PC-3 (cell line): ENCODE results near the gene EAF1. TPM values are rescaled to one million over a fixed set of nuclear protein-coding genes. Genes with fewer than 3 reads are reported as not detected.

Experiments
- ATAC-seq: fragments of 200-7000 bp; cut with Tn5 transposase; 2 replicates; pipeline ENCODE4 v1.9.1; 2020; ENCODE audit warnings: mild to moderate bottlenecking, moderate library complexity
- BruUV-seq: library from RNA; stranded (reverse); fragments of 400-500 nt; replicated peaks from 2 replicates; lab custom pipeline; 2021; lab: Mats Ljungman, UMichigan
- CTCF ChIA-PET: fragments of 300-600 bp; sonication (Branson Sonifier 250); formaldehyde crosslinking; loops from one replicate; lab custom pipeline; 2022; ENCODE audit warnings: antibody characterized with exemption; lab: Charles Lee
- POLR2A ChIA-PET: fragments of 300-600 bp; sonication (Branson Sonifier 250); formaldehyde crosslinking; loops from one replicate; lab custom pipeline; 2022; ENCODE audit warnings: antibody characterized with exemption; ENCODE audit not compliant: unreplicated experiment; lab: Charles Lee
- DNase-seq: peaks from one replicate; pipeline ENCODE4 v3.0.0-alpha.2; 2015
- H2AFZ ChIP-seq: fragments of 300-600 bp; sonication (generic); 2 replicates; pipeline ENCODE4 v1.6.0; 2016; ENCODE audit warnings: antibody characterized with exemption, low read length
- H3F3A ChIP-seq: fragments of 300-600 bp; sonication (generic); one replicate; pipeline ENCODE4 v1.6.0; 2017; ENCODE audit warnings: antibody characterized with exemption, low read length, control low read depth, mild to moderate bottlenecking; ENCODE audit not compliant: unreplicated experiment
- H3K27ac ChIP-seq: fragments of 300-600 bp; sonication (generic); 2 replicates; pipeline ENCODE4 v1.5.1; 2016; ENCODE audit warnings: mild to moderate bottlenecking, low read length
- H3K27me3 ChIP-seq: fragments of 300-600 bp; sonication (generic); 2 replicates; pipeline ENCODE4 v1.6.1; 2016; ENCODE audit warnings: low read length, mixed read lengths
- H3K36me3 ChIP-seq: fragments of 300-600 bp; sonication (generic); 2 replicates; pipeline ENCODE4 v1.6.1; 2016; ENCODE audit warnings: low read depth, mixed run types, low read length, mixed read lengths
- H3K4me1 ChIP-seq: fragments of 300-600 bp; sonication (generic); 2 replicates; pipeline ENCODE4 v1.5.1; 2016; ENCODE audit warnings: low read length; ENCODE audit not compliant: insufficient read depth
- H3K4me2 ChIP-seq: fragments of 300-600 bp; sonication (generic); 2 replicates; pipeline ENCODE4 v1.6.0; 2016; ENCODE audit warnings: low read length
- H3K4me3 ChIP-seq: fragments of 300-600 bp; sonication (generic); 2 replicates; pipeline ENCODE4 v1.5.1; 2016; ENCODE audit warnings: mild to moderate bottlenecking, low read length, mixed read lengths
- H3K79me2 ChIP-seq: fragments of 300-600 bp; sonication (generic); 2 replicates; pipeline ENCODE4 v1.6.1; 2017; ENCODE audit warnings: low read length, mixed read lengths
- H3K9ac ChIP-seq: fragments of 300-600 bp; sonication (generic); 2 replicates; pipeline ENCODE4 v1.6.0; 2016; ENCODE audit warnings: mild to moderate bottlenecking, low read length
- H3K9me2 ChIP-seq: fragments of 300-600 bp; sonication (generic); replicated peaks from 2 replicates; pipeline ENCODE4 v1.6.1; 2016; ENCODE audit warnings: mixed run types, low read length, mixed read lengths
- H3K9me3 ChIP-seq: fragments of 300-600 bp; sonication (generic); 2 replicates; pipeline ENCODE4 v1.6.1; 2016; ENCODE audit warnings: low read length, mixed read lengths
- H4K20me1 ChIP-seq: fragments of 300-600 bp; sonication (generic); 2 replicates; pipeline ENCODE4 v1.6.1; 2016; ENCODE audit warnings: low read length, mixed read lengths
- EZH2 ChIP-seq: fragments of 300-600 bp; sonication (generic); IDR thresholded peaks from one replicate; pipeline ENCODE4 v1.6.1; 2017; ENCODE audit warnings: antibody characterized with exemption, mild to moderate bottlenecking, low read length; ENCODE audit not compliant: unreplicated experiment
- EZH2phosphoT487 ChIP-seq: fragments of 300-600 bp; sonication (generic); IDR thresholded peaks from 2 replicates; pipeline ENCODE4 v1.6.1; 2018; ENCODE audit warnings: mild to moderate bottlenecking, antibody characterized with exemption, low read length, borderline replicate concordance
- intact Hi-C: fragments of 100-400 bp; cut with micrococcal nuclease; formaldehyde crosslinking; loops from 2 replicates; pipeline ENCODE4 v1.9.0; 2023
- total RNA-seq: library from RNA; depleted of rRNA; stranded (reverse); fragments of >200 nt; gene quantifications from 2 replicates; pipeline ENCODE4 v1.2.3, GENCODE V29; 2014
- TF ChIP-seq, protein P1 (sequence below): fragments of 300-600 bp; sonication (generic); conservative IDR thresholded peaks from 2 replicates; pipeline ENCODE4 v1.5.1; 2017; ENCODE audit warnings: antibody characterized with exemption, low read depth, mild to moderate bottlenecking, low read length

EAF1 gene
- total RNA-seq, 1 experiment from 2014 or later = 35.3 TPM

DNA sequence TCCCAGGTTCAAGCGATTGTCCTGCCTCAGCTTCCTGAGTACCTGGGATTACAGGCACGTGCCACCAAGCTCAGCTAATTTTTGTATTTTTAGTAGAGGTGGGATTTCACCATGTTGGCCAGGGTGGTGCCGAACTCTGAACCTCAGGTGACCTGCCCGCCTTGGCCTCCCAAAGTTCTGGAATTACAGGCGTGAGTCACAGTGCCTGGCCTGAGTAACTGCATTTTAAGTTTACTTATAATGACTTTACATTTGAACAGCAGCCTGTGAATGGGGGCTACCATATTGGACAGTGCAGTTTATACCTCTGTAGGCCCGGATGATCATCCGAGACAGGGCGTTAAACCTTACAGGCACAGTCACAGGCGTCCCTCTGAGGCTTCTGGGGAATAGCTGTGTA, 24.8 kb downstream of the EAF1 start:
- Histone ChIP-seq H3K4me2 (no peak overlapping the region), H3K27me3 (no peaks in the 10 kb centered on the region), H3K9me2 (no peaks in the 10 kb centered on the region), H3K36me3 (no peaks in the 10 kb centered on the region), H3K4me1 (no peaks in the 10 kb centered on the region), H3K27ac (no peak overlapping the region), H4K20me1 (no peaks in the 10 kb centered on the region), H3K4me3 (no peak overlapping the region), H3F3A (no peaks in the 10 kb centered on the region), H3K9me3 (no peaks in the 10 kb centered on the region), H3K9ac (no peak overlapping the region), H3K79me2 (no peaks in the 10 kb centered on the region), H2AFZ (no peak overlapping the region)
- DNase-seq (no peak), ATAC-seq (no peak)
- BruUV-seq = no TSS peak
- intact Hi-C loops = no loop called here
- CTCF ChIA-PET = no interaction called here
- TF ChIP-seq EZH2 = no peak
- TF ChIP-seq, protein P1, sequence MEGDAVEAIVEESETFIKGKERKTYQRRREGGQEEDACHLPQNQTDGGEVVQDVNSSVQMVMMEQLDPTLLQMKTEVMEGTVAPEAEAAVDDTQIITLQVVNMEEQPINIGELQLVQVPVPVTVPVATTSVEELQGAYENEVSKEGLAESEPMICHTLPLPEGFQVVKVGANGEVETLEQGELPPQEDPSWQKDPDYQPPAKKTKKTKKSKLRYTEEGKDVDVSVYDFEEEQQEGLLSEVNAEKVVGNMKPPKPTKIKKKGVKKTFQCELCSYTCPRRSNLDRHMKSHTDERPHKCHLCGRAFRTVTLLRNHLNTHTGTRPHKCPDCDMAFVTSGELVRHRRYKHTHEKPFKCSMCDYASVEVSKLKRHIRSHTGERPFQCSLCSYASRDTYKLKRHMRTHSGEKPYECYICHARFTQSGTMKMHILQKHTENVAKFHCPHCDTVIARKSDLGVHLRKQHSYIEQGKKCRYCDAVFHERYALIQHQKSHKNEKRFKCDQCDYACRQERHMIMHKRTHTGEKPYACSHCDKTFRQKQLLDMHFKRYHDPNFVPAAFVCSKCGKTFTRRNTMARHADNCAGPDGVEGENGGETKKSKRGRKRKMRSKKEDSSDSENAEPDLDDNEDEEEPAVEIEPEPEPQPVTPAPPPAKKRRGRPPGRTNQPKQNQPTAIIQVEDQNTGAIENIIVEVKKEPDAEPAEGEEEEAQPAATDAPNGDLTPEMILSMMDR = no peak
- no peak for TF ChIP-seq EZH2phosphoT487
- POLR2A ChIA-PET = no interaction called here

DNA sequence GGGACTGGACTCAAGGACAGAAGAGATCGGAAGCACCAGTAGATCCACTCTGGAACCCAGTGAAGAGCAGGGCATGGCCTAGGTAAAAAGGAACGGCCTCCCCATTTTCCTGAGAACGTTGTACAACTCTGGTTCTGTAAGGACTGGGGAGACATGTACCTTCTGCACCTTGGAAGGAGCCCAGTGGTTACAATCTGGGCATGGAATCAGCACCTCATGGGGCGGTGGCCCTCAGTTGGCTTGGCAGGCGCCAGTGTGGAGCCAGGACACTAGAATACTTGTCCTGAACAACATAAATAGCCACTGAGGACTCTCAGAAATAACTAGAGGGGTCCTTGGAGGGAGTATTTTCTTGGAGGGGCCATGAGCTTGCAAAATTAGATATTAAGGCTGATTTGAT, 25.6 kb downstream of the EAF1 start:
- no TSS peak for BruUV-seq
- H4K20me1 ChIP-seq = no peaks in the 10 kb centered on the region
- no peaks in the 10 kb centered on the region for H3K36me3 ChIP-seq
- no peaks in the 10 kb centered on the region for H3K9me3 ChIP-seq
- no peak overlapping the region for H3K4me2 ChIP-seq
- H3K9ac ChIP-seq = no peak overlapping the region
- intact Hi-C loops = no loop called here
- DNase-seq = no peak
- no peaks in the 10 kb centered on the region for H3K79me2 ChIP-seq
- H3F3A ChIP-seq = no peaks in the 10 kb centered on the region
- ChIA-PET POLR2A (interaction anchor here (0.6 kb wide), 1 partner anchor 187 kb away, joined by 3 read pairs; no protein-coding TSS in a partner anchor), CTCF (no interaction called here)
- no peak overlapping the region for H3K4me3 ChIP-seq
- no peaks in the 10 kb centered on the region for H3K9me2 ChIP-seq
- H3K27ac ChIP-seq = no peak overlapping the region
- ATAC-seq = no peak
- TF ChIP-seq EZH2 (no peak), EZH2phosphoT487 (no peak)
- H2AFZ ChIP-seq = no peak overlapping the region
- no peaks in the 10 kb centered on the region for H3K27me3 ChIP-seq
- no peaks in the 10 kb centered on the region for H3K4me1 ChIP-seq

DNA sequence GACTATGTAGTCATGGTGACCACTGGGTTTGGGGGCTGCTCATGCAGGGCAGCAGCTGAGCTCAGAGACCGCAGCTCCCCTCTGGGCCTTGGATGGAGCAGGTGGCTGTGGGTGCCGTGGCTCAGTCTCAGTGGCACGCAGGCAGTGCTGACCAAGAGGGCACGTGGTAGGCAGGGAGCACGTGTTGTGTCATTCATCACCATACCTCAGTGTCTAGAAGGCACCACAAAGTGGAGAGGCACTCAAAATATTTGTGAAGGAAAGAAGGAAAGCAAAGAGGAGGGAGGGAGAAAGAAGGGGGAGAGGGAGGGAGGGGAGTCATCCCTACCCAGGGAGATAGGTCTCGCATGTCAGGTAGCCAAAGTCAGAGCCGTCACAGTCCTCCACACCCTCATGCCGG, 26.1 kb downstream of the EAF1 start:
- Histone ChIP-seq H3K4me1 (no peaks in the 10 kb centered on the region), H3F3A (no peaks in the 10 kb centered on the region), H3K27me3 (no peaks in the 10 kb centered on the region), H3K79me2 (no peaks in the 10 kb centered on the region), H3K9me3 (no peaks in the 10 kb centered on the region), H4K20me1 (no peaks in the 10 kb centered on the region), H3K4me2 (no peak overlapping the region), H3K9ac (no peak overlapping the region), H3K27ac (no peak overlapping the region), H2AFZ (no peak overlapping the region), H3K36me3 (no peaks in the 10 kb centered on the region), H3K4me3 (no peak overlapping the region), H3K9me2 (no peaks in the 10 kb centered on the region)
- TF ChIP-seq, protein P1 = no peak
- TF ChIP-seq EZH2 (no peak), EZH2phosphoT487 (no peak)
- no peak for ATAC-seq
- no peak for DNase-seq
- intact Hi-C loops = no loop called here
- POLR2A ChIA-PET = no interaction called here
- BruUV-seq = no TSS peak
- CTCF ChIA-PET = no interaction called here
